HG03469 (cell line): ENCODE results near the gene CPSF4L.
"Not testable (repeated sequence)": the region's sequence is repeated elsewhere in the genome, so short reads cannot be mapped to it uniquely, and the experiment has no call there.

Source experiments
- ATAC-seq: cut with Tn5 transposase; IDR thresholded peaks from one replicate; pipeline ENCODE4 v1.9.1; 2021; ENCODE audit warnings: mild to moderate bottlenecking, moderate library complexity, moderate number of reproducible peaks; ENCODE audit not compliant: unreplicated experiment

CPSF4L gene, protein sequence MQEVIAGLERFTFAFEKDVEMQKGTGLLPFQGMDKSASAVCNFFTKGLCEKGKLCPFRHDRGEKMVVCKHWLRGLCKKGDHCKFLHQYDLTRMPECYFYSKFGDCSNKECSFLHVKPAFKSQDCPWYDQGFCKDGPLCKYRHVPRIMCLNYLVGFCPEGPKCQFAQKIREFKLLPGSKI

DNA sequence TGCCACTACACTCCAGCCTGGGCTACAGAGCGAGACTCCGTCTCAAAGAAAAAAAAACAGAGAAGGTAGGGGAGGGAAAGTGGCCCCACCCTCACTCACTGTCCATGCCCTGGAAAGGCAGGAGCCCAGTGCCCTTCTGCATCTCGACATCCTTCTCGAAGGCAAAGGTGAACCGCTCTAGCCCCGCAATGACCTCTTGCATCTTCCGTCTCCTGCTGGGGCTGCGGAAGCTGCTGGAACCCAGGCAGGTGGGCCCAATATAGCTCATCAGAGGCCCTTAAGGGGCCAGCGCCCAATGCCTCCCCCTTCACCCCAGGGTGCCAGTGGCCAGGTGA is at the start of gene CPSF4L:
Gene CPSF4L (minus strand): TSS at position 264 of the 335 bp plus-strand sequence. CDS start 62 bp downstream, at position 202.
- no peak for ATAC-seq

DNA sequence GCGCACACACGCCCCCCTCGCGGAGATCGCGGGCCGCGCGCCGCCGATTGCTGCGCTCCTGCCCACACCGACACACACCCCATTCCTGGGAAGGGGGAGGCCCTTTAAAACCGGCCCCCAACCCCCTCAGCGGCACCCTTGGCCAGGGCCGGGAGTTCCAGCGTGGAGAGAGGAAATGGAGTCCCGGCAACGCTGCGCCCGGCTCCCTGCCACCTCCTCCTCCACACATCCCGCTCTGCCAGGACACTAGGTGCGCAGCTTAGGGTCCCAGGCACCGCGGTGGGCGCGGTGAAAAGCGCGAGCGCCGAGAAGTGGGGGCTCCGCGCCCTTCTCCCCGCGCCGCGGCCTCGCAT is 49.7 kb upstream of the CPSF4L start:
- no peak for ATAC-seq

DNA sequence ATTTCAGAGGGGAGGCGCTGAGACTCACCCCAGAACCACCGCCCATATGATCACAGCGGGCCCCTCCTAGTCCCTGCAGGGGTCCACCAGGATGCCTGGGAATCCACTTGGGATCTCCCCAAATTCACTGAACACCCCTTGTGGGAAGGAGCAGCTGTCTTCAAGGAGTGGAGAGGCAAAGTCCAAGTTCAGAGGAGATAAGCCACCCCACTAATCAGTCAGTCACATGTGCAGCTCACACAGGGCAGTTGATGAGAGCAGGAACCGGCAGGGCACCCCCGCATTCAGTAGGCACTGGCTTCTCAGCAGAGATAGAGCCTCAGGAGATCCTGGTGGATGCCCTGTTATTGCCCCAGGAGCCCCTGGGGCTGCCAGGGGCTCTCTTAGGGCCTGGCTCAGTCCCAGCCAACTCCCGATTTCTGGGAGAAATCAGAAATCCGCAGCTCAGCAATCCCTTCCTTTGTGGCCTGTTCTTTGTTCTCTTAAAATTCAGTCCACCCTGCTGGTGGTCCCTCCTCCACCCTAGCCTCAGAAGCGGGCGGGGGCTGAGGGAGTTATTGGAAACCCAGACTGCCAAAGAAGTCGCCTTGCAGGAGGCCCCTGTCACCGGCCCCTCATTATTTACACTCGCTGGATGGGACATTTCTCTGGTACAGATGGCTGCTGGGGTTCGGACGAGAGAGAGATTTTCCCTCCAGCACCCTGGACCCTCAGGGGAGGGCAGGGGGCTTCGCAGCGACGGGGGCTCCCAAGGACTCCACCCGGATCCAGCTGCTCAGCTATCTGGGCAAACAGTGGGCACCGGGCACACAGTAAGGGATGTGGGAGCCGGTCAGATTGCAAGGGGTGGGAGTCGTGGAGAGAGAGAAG is 48.3 kb upstream of the CPSF4L start:
- no peak for ATAC-seq

DNA sequence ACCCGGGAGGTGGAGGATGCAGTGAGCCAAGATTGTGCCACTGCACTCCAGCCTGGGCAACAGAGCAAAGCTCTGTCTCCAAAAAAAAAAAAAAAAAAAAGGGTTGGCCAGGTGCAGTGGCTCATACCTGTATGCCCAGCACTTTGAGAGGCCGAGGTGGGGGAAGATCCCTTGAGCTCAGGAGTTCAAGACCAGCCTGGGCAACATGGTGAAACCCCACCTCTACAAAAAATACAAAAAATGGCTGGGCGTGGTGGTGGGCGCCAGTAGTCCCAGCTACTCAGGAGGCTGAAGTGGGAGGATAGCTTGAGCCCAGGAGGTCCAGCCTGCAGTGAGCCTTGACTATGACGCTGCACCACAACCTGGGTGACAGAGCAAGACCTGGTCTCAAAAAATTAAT is 47.3 kb upstream of the CPSF4L start:
- ATAC-seq: not testable (repeated sequence)

DNA sequence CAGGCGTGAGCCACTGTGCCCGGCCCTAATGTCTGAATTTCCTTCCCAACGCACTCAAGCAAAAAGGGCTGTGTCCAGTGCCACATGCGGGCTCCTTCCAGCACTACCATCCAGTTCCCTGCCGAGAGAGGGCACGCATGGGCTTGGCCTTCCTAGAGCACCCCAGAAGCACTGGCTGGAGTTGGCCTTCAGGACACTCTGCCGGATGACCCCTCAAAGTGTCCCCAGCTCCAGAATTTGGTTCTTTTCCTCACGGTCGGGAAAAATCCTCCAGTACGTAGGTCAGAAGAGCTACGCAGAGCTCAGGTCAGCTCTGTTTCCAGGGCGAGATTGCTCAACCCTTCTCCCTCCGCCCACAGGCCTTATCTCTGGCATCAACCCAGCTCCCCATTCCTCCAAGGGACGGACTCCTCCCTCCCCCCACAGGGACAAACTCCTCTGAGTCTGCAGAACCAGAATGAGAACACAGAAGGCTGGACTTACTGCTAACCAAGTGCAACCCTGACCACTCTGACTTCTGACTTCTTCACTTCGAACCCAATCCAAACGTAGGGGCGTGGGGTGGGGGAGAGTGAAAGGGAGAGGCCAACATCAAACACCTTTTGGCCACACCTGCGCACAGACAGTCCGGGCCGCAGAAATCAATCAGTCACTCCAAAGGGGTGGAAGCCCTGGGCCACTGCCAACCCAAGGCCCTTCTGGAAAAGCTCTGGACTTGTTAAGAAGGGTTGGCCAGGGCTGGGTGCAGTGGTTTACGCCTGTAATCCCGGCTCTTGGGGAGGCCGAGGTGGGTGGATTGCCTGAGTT is 46.5 kb upstream of the CPSF4L start:
- no peak for ATAC-seq

DNA sequence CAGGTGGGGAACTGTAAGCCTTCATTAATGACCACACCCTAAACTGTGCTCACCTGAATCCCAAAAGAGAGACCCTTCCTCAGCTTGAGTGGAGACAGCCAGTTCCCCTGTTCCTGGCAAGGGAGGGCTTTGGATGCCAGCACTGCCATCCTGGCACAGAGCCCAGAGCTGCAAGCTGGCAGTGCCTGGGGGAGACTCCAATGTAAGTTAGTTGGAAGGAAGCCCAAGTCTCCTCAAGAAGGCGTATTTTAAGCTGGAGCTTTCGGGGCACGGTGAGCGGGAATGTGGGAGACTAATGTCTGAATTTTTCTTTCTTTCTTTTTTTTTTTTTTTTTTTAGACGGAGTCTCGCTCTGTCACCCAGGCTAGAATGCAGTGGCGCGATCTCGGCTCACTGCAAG is 45.5 kb upstream of the CPSF4L start:
- ATAC-seq: no peak

DNA sequence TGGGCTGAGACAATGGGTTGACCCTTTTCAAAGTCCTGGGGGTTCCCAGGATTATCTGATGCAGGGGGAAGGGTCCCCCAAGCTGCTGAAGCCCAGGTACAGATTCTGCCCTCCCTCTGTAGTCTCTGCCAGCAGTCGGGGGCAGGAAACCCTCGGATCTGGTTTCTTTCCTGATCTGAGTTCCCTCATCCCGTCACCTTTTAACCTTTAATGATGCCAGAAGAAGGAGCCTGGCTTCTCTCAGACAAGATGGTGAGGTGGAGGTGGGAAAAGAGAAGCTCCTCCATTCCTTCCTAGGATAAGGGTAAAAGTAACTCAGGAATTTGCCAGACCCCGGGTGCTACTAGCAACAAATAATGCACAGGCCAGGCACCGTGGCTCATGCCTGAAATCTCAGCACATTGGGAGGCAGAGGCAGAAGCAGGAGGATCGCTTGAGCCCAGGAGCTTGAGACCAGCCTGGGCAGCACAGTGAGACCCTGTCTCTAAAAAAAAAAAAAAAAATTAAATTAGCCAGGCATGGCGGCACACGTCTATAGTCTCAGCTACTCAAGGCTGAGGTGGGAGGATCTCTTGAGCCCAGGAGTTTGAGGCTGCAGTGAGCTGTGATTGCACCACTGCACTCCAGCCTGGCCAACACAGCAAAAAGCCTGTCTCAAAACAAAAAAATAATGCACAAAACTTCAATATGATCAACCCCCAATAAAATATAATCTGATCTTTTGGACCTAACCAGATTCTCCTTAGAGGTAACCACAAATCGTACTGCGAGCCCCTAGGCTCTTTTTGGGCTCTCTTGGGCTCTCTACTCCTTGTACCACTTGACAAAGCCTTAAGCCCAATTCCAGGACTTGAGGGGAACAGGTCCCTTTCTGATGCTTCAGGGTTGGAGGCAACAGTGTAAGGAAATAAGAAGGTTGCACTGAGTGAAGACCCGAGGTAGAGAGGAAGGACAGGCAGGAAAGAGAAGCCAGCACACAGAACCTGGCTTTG is 44.5 kb upstream of the CPSF4L start:
- ATAC-seq: no peak

DNA sequence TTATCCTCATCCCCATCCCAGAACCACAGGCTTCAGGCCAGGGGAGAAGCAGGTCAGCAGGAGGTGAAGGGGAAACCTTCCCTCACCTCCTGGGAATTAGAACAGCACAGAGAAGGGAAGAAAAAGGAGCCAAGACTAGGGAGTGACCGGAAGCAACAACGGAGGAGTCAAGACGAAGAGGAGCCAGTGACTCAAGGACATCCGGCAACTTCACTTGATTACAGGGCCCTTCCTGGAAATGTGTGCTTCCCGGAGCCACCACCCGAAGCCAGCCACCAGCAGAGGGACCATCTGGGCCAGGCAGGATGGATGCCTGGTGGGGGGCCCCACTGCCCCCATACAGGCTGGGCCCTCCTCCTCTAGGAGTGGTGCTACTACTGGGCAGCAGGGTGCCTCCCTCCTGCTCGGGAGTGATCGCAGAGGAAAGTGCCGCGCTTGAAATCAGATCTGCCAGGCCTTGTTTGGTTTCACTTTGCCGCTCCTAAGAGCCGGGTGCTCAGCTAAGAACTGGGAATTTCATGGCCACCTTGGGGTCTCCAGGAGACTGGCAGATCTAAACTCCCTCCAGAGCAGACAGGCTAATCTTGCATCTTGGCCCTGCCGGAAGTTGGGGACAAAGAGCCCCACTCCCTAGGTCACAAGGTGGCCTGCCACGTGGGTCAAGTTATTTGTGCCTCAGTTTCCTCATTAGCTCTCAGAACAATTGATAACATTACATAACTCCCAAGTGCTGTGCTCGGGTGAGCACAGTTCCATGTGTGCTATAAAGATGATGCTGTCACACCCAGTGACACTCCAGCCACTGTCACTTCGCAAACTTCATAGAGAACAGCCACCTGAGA is 43.5 kb upstream of the CPSF4L start:
- ATAC-seq: no peak

DNA sequence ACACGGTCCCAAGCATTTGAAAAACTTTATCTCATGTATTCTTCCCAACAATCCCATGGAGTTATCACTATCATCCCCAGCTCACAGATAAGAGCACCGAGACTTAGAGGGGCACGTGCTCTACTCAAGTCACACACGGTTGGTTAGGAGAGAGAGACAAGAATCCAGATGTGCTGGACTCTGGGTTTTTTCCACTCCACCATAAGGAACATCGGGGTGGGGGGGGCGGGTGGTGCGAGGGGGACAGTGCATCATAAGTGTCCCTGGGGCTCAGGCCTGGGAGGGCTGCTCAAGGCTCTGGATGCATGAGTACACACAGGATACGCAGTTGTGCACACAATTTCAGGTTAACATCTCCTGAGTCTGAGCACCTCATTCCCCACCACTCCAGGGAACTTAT is 42.8 kb upstream of the CPSF4L start:
- ATAC-seq: no peak

DNA sequence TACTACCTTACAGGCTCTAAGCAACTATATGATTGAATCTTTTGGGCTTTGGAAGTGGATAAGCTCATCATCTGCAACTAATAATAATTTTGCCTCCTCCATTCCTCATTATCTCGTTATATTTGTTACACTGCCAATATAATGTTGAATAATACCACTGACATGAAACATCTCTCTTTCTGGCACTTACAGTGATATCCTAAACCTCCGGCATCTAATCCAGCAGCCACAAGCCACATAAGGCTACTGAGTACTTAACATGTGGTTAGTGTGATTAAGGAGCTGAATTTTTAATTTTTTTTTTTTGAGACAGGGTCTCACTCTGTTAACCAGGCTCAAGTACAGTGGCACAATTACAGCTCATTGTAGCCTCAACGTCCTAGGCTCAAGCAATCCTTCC is 40.5 kb upstream of the CPSF4L start:
- ATAC-seq: no peak

DNA sequence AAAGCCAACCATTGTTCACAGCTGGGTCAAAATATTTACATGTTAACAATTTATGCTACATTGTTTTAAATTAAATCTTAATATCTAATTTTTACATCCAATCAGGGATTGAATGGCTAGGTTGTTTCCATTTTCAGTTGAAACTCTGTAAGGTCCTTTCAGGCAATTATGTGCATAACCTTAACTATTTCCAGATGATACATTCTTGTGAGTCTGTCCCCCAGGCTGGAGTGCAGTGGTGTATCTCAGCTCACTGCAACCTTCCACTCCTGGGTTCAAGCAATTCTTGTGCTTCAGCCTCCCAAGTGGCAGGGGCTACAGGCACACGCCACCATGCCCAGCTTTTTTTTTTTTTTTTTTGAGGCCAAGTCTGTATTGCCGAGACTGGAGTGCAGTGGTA is 39.7 kb upstream of the CPSF4L start:
- no peak for ATAC-seq

DNA sequence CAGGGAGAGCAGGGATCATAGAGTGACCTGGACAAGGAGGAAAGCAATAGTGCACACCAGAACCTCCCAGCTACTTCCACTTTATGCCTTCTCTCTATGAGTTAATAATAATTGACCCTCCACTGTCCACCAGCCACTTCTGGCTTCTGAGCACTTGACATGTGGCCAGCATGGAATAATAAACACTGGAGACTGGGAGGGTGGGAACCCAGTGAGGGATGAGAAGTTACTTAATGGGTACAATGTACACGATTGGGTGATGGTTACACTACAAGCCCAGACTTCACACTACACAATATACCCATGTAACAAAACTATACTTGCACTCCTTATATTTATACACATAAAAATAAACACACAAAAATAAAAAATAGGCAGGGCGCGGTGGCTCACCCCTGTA is 38.7 kb upstream of the CPSF4L start:
- no peak for ATAC-seq

DNA sequence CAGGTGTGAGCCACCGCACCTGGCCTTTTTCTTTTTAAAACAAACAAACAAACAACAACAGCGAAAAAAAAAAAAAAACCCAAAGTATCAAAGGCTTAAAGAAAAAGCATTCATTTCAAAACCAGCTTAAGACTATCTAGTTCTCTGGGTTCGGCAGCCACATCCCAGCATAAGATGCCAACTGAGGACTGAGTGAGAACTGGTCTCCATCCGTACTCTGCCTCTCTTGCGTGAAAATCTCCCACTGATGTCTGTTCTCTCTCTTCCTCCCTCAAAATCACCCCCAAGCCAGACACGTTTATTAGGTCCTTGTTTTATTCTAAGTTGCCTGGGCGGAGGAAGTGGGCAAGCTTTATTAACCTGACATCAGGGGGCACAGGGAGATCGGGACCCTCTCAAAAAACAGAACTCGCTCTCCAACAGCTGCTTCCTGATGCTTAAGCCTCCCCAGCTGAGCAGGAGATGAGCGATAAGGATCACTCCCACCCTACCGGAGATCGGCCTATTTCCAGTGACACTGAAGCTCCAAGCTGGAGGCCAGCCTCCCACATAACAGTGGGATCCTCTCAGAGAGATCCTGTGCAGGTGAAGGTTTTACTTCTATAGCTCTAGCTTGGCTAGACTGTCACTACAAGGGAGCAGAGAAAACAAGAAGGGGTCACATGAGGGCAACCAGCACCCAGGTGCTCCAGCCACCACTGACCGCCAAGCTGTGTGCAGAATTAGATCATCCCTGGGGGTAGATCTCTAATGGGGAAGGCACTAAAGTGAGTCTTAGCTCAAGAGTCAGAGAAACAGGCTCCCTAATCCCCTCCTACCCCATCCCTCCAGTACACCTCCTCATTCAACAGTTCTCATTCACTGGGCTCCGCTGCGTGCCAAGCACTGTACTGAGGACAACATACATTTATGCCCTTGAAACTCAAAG is 36.5 kb upstream of the CPSF4L start:
- no peak for ATAC-seq

DNA sequence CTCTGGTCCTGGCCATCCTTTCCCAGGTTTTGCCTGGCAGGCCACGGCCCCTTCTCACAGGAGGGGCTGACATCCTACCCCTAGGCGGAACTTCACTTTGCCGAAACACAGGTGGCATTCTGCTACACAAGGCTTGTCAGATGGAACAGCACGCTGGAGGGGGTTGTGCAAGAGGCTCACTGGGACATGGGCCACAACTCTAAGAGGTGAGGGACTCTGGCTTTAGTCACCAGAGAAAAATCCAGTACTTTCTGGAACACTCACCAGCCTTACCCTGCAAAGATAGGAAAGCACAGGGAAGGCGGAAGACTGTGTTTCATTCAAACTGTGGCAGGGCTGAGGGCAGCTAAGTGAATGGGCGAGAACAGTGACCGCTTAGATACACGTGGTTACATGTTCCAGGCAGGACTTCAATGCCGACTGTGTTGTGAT is 31.8 kb upstream of the CPSF4L start:
- no peak for ATAC-seq

DNA sequence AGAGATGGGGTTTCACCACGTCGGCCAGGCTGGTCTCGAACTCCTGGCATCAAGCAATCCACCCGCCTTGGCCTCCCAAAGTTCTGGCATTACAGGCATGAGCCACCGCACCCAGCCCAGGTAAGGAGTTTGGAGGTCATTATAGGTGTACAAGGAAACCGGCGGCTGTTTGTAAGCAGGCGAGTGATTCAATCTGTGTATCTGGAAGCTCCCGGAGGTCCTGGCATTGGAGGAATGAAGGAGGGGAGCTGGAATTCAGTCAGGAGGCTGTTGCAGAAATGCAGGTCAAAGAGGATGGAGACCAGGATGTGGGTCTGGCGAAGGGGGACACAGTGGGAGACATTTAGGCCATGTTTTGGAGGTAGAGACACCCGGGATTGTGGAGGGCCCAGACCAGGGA is 31.4 kb upstream of the CPSF4L start:
- no peak for ATAC-seq

DNA sequence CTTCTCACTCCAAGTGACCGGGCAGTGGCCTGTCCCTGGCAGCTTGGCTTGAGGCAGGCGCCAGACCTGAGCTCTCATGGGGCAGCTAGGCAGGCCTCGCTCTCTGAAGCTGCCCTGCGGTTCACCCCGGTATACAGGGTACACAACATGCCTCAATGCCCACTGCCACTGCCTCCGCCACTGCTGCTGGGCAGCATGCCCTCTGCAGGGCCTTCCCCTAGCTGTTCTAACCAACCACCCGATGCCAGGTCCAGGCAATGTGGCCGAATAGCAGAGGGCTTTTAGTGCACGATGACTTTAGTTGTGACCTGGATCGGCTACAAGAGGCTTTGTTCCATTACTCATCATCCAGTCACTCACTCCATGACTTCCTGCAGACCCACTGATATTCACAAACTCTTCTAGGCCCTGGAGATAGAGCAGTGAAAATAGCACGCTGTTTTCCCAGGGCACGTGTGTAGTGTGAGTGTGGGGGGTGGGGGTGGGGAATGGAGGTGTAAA is 30.4 kb upstream of the CPSF4L start:
- no peak for ATAC-seq

DNA sequence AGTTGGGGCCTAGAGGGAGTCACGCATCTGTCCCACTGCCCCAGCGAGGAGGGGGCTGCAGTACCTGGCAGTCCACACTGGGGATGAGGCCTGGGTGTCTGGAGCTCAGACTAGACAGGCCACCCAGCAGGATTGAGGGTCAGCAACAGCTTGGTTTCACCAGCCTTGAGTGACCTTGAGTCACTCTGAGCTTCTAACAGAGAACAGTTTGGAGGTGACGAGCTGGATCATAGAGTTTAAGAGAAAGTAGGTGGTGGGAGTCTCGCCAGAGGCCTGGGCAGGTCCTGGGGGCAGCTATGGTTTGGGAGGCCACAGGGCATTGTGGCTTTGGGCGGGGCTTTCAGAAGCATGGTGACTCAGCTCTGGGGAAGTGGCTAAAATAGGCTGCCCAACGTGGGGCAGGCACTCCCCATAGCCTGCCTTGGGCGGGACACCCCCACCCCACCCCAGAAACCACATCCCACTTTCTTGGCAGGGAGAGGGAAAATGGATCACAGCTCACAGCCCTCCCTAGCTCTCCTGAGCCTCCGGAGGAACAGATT is 29.7 kb upstream of the CPSF4L start:
- peak; percentile 80 for ATAC-seq
